Ovary (tissue), 9 donors: ENCODE measurements around the gene KLK3. TPM values are rescaled to one million over a fixed set of nuclear protein-coding genes. Genes with fewer than 3 reads are reported as not detected.

ENCODE experiments used
- DNase-seq, 5 donors: peaks; one replicate each; pipeline ENCODE4 v3.0.0-alpha.2; 2019 to 2020
- H3K27ac ChIP-seq, 2 donors: fragments of 200-600 bp; one replicate each; pipeline versions ENCODE4 v1.5.1 to v1.8.0; 2019 to 2022
- H3K27me3 ChIP-seq: fragments of 200-600 bp; one replicate; pipeline ENCODE4 v1.8.0; 2022
- H3K36me3 ChIP-seq: fragments of 200-600 bp; sonication (generic); one replicate; pipeline ENCODE4 v1.5.1; 2019
- H3K4me1 ChIP-seq: one replicate; pipeline ENCODE4 v1.8.1; 2013; ENCODE audit warnings: mild to moderate bottlenecking, moderate library complexity; ENCODE audit not compliant: insufficient read depth
- H3K4me3 ChIP-seq: fragments of 200-600 bp; sonication (generic); one replicate; pipeline ENCODE4 v1.5.1; 2017
- H3K9me3 ChIP-seq, 2 donors: fragments of 200-600 bp in 1 of 2; sonication (generic) in 1 of 2; one replicate each; pipeline versions ENCODE4 v1.5.1 to v1.8.1; 2013 to 2019; ENCODE audit warnings: mild to moderate bottlenecking in 1 of 2, moderate library complexity in 1 of 2
- CTCF ChIP-seq, 3 donors: fragments of 450-650 bp in 2 of 3; fragments of 200-600 bp in 1 of 3; IDR thresholded peaks; one replicate each; pipeline versions ENCODE4 v1.5.1 to v1.8.0; 2016 to 2022; ENCODE audit warnings: antibody characterized with exemption in 3 of 3, mild to moderate bottlenecking in 1 of 3
- EP300 ChIP-seq: sonication (generic); formaldehyde crosslinking; IDR thresholded peaks from one replicate; pipeline ENCODE4 v1.6.1; 2017; ENCODE audit warnings: antibody characterized with exemption
- POLR2A ChIP-seq: fragments of 450-650 bp; IDR thresholded peaks from one replicate; pipeline ENCODE4 v1.6.1; 2017; ENCODE audit warnings: antibody characterized with exemption, mild to moderate bottlenecking, moderate library complexity
- WGBS, 3 donors: extraction: QIAGEN DNeasy Blood & Tissue Kit in 1 of 3; methylation state at CpG; one replicate each; pipeline versions ENCODE4 v1.1.5 to v1.1.7; 2013 to 2017; 5-methylcytosine and 5-hydroxymethylcytosine counted together
- intact Hi-C, 4 donors: fragments of 100-400 bp; cut with DNase I; formaldehyde crosslinking; loops; one replicate each; pipeline versions ENCODE4 v1.11.0 to v1.15.1; 2022 to 2023
- polyA plus RNA-seq, 2 donors: library from polyadenylated mRNA; stranded (reverse); fragments of 200-250 nt in 1 of 2; fragments of 350-450 nt in 1 of 2; fragmentation: Illumina TruSeq in 1 of 2; extraction: RNeasy Lipid Tissue Mini Kit (QIAGEN cat#74804) in 1 of 2; gene quantifications; one replicate each; pipeline ENCODE4 v1.2.3, GENCODE V29; 2013 to 2014
- total RNA-seq, 7 donors: library from RNA; depleted of rRNA in 2 of 7; stranded (reverse); fragments of >200 nt in 2 of 7; fragmentation: NEBNext Ultra II Directional in 3 of 7; extraction: Animal tissue kit (Norgen Biotek cat#: 25700) in 3 of 7; gene quantifications; one replicate each; pipeline versions ENCODE4 v1.1.0 to v1.2.4, GENCODE V29; 2016 to 2023
- donor health status: DM: no; HTN: no; CAD: no; lungs with moderate emphysema.
- donor health status: DM: no; HTN: no; CAD: no.
- donor health status: Bipolar disorder and iron deficiency.
- donor health status: DM: yes; HTN: yes; CAD: no.
- donor health status: DM: no; HTN: no; CAD: no.
- donor health status: DM: yes; HTN: yes; CAD: no.

Gene KLK3
- total and polyA plus RNA-seq, 9 donors, result 0.13 to 0.24 (median 0.20) TPM; not detected in 6

- intact Hi-C loops, result no loop called here
- Histone ChIP-seq H3K4me1 (no peaks in the 10 kb centered on the region), H3K9me3 (no peaks in the 10 kb centered on the region), H3K36me3 (no peaks in the 10 kb centered on the region), H3K4me3 (no peak overlapping the region), H3K27ac (no peak overlapping the region), H3K27me3 (no peaks in the 10 kb centered on the region)
- DNase-seq, result no peak
- TF ChIP-seq POLR2A (no peak), CTCF (IDR thresholded peaks at IDR 0.05) (no peak), EP300 (no peak)
- WGBS, 3 donors, result 67 to 74% (median 69%) methylated on average over 7 of the region's 7 CpGs
These were observed 7.0 kb downstream of the KLK3 start for GRCh38 chr19:50861496-50862286.

- H3K9me3 ChIP-seq, result no peaks in the 10 kb centered on the region
- no peaks in the 10 kb centered on the region for H3K4me1 ChIP-seq
- H3K4me3 ChIP-seq, result no peak overlapping the region
- 77 to 83% (median 80%) methylated on average over 4 of the region's 4 CpGs for WGBS, 3 donors
- intact Hi-C loops, result no loop called here
- no peaks in the 10 kb centered on the region for H3K36me3 ChIP-seq
- DNase-seq, result no peak
- no peak overlapping the region for H3K27ac ChIP-seq
- H3K27me3 ChIP-seq, result no peaks in the 10 kb centered on the region
- no peak for TF ChIP-seq POLR2A
- no peak for TF ChIP-seq CTCF (IDR thresholded peaks at IDR 0.05)
- no peak for TF ChIP-seq EP300
These were observed 14.8 kb downstream of the KLK3 start for GRCh38 chr19:50869479-50869878.

GRCh38 chr19:50870417-50871089 is 15.8 kb downstream of the KLK3 start:
- 61 to 70% (median 64%) methylated on average over 25 to 26 of the region's 26 CpGs for WGBS, 3 donors
- Histone ChIP-seq H3K27ac (no peak overlapping the region), H3K4me3 (no peak overlapping the region), H3K4me1 (no peaks in the 10 kb centered on the region), H3K27me3 (no peaks in the 10 kb centered on the region), H3K36me3 (no peaks in the 10 kb centered on the region), H3K9me3 (no peaks in the 10 kb centered on the region)
- no peak for DNase-seq
- intact Hi-C loops, result no loop called here
- TF ChIP-seq EP300, result no peak
- TF ChIP-seq POLR2A, result no peak
- TF ChIP-seq CTCF (IDR thresholded peaks at IDR 0.05), result no peak

- no peak within 1 kb of the TSS for H3K4me3 ChIP-seq
- 65 to 72% (median 69%) methylated on average over 3 of the region's 3 CpGs for WGBS, 3 donors
- TF ChIP-seq EP300 (no peak), CTCF (IDR thresholded peaks at IDR 0.05) (no peak), POLR2A (no peak)
- DNase-seq, result no peak
- no peaks in the 10 kb centered on the region for H3K27me3 ChIP-seq
- no peaks in the 10 kb centered on the region for H3K4me1 ChIP-seq
- no peak within 1 kb of the TSS for H3K27ac ChIP-seq
- H3K9me3 ChIP-seq, result no peaks in the 10 kb centered on the region
- H3K36me3 ChIP-seq, result no peaks in the 10 kb centered on the region
- intact Hi-C loops, result no loop called here
These were observed 18.3 kb downstream of the KLK3 start, which contains the start of gene KLK2 for GRCh38 chr19:50873056-50873455. Gene KLK2, plus strand, starts transcription at chr19:50873439. Its CDS starts 35 bp downstream, at chr19:50873474.
